ENCODE measurements around the gene GNAT1.

GNAT1 gene

GRCh38 chr3:50162034-50162883 lies 29.2 kb upstream of the GNAT1 start:
- in situ Hi-C loops (cut with MboI; ENCODE audit: low sequenced_read_pairs), result no loop called here

GRCh38 chr3:50163572-50164455 lies 27.6 kb upstream of the GNAT1 start:
- in situ Hi-C loops (cut with MboI; ENCODE audit: low sequenced_read_pairs), result no loop called here

GRCh38 chr3:50164481-50164880 lies 26.9 kb upstream of the GNAT1 start:
- in situ Hi-C loops (cut with MboI; ENCODE audit: low sequenced_read_pairs), result no loop called here

- in situ Hi-C loops (cut with MboI; ENCODE audit: low sequenced_read_pairs), result no loop called here
These were observed 26.2 kb upstream of the GNAT1 start for GRCh38 chr3:50164984-50165909.

- in situ Hi-C loops (cut with MboI; ENCODE audit: low sequenced_read_pairs), result no loop called here
These were observed 25.4 kb upstream of the GNAT1 start for GRCh38 chr3:50165910-50166538.

- in situ Hi-C loops (cut with MboI; ENCODE audit: low sequenced_read_pairs), result no loop called here
These were observed 24.8 kb upstream of the GNAT1 start for GRCh38 chr3:50166620-50167019.

GRCh38 chr3:50167069-50167840 lies 24.2 kb upstream of the GNAT1 start:
- in situ Hi-C loops (cut with MboI; ENCODE audit: low sequenced_read_pairs), result no loop called here

GRCh38 chr3:50167841-50168209 lies 23.6 kb upstream of the GNAT1 start:
- in situ Hi-C loops (cut with MboI; ENCODE audit: low sequenced_read_pairs), result no loop called here

GRCh38 chr3:50168388-50168787 lies 23.0 kb upstream of the GNAT1 start:
- in situ Hi-C loops (cut with MboI; ENCODE audit: low sequenced_read_pairs), result no loop called here

- in situ Hi-C loops (cut with MboI; ENCODE audit: low sequenced_read_pairs), result no loop called here
These were observed 22.6 kb upstream of the GNAT1 start for GRCh38 chr3:50168791-50169190.

GRCh38 chr3:50169232-50169832 lies 22.1 kb upstream of the GNAT1 start:
- in situ Hi-C loops (cut with MboI; ENCODE audit: low sequenced_read_pairs), result no loop called here

- in situ Hi-C loops (cut with MboI; ENCODE audit: low sequenced_read_pairs), result no loop called here
These were observed 21.6 kb upstream of the GNAT1 start for GRCh38 chr3:50169858-50170257.

- in situ Hi-C loops (cut with MboI; ENCODE audit: low sequenced_read_pairs), result no loop called here
These were observed 20.7 kb upstream of the GNAT1 start for GRCh38 chr3:50170689-50171088.

- in situ Hi-C loops (cut with MboI; ENCODE audit: low sequenced_read_pairs), result no loop called here
These were observed 19.7 kb upstream of the GNAT1 start for GRCh38 chr3:50171540-50172301.

- in situ Hi-C loops (cut with MboI; ENCODE audit: low sequenced_read_pairs), result no loop called here
These were observed 18.7 kb upstream of the GNAT1 start for GRCh38 chr3:50172626-50173220.

- in situ Hi-C loops (cut with MboI; ENCODE audit: low sequenced_read_pairs), result no loop called here
These were observed 17.5 kb upstream of the GNAT1 start for GRCh38 chr3:50173685-50174516.

GRCh38 chr3:50174517-50174895 lies 16.9 kb upstream of the GNAT1 start:
- in situ Hi-C loops (cut with MboI; ENCODE audit: low sequenced_read_pairs), result no loop called here
